Stimulated activated CD4-positive, alpha-beta T cell treated with anti-CD3 and anti-CD28 coated beads, Interleukin-4, amount 100 ng/mL, for 4 hours (primary cell): ENCODE results near the gene SWAP70.
"Not testable (repeated sequence)": the region's sequence is repeated elsewhere in the genome, so short reads cannot be mapped to it uniquely, and the experiment has no call there.

Experiments
- DNase-seq, 2 experiments: peaks; one replicate each; pipeline ENCODE4 v3.0.0-alpha.2; 2020

Gene SWAP70

DNA sequence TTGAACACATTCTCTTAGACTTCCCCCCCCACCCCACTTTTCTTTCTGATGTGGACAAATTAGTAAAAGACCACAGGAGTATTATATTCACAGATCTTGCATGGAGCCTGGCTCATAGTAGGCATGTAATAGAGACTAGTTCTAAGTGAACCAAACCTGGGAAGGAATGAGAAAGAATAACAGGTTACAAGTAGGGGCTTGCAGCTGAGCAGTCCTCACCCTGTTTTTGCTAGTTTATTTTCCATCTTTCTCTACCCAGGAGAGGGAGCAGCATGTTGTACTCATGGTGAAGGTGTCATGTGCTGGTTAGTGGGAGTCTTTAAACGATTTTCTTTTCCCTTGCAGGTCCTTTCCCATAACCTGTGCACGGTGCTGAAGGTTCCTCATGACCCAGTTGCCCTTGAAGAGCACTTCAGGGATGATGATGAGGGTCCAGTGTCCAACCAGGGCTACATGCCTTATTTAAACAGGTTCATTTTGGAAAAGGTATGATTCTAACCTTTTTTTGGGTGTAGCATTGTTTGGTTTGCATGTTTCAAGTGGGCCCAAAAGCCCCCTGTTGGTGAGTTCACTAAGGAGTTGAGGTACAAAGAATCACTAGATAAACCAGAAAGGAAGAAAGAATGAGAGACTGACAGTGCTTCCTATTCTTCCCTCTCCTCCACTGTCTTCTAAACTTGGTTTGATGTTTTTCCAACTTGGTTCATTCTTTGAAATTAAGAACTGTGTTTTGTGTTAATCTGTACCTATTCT, 30.1 kb downstream of the SWAP70 start:
- DNase-seq: no peak

DNA sequence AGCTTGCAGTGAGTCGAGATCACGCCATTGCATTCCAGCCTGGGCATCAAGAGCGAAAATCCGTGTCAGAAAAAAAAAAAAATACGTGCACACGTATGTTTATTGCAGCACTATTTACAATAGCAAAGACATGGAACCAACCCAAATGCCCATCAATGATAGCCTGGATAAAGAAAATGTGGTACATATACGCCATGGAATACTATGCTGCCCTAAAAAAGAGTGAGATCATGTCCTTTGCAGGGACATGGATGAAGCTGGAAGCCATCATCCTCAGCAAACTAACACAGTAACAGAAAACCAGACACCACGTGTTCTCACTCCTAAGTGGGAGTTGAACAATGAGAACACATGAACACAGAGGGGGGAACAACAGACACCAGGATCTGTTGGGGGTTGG, 31.4 kb downstream of the SWAP70 start:
- not testable (repeated sequence) for DNase-seq

GRCh38 chr11:9697766-9698165, 33.9 kb downstream of the SWAP70 start:
- no peak for DNase-seq

DNA sequence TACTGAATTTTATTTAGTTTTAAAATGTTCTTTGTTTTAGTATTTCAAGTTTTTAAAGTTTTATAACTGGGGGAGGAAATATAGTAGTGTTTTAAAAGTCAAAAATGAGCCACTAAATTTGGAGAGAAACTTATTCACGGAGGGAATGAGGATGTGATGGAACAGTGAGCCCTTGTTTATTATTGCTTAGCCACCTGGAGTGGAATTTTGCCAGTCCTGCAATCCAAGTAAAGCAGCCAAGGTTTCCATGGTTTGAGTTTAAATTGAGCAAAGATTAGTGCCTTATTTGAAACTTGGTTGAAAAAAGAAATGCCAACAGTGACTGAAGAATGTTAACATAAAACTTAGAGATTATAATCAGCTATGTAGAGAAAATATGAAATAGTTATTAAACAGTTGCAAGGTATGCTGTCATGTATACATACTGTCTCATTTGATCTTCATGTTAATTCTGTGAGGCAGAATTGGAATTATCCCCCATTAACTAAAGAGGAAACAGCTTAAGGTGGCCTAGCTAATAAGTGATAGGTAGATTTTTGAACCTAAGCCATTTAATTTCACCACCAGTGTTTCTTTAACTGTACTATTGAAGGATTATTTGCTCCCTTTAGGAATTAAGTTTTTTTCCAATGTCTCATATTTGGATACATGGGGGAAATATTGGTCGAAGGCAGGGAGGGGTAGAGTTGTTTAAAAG, 36.4 kb downstream of the SWAP70 start:
- DNase-seq: no peak

DNA sequence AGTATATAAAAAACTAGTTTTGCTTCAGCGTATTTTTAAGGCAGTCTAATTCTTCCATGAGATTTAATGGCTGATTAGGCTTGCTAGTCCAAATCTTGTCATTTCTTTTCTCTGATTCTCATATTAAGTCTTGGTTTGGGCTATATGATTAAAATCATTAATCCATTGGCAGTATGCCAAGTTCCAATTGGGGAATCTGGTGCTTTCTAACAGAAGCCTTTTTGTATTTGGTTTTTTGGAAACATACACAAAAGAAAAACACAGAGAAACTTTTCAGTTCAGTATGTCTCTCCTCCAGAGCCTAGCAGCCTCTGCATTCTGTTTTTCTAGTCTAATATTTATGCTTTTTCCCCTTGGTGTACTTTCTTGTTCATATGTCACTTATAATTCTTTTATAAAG, 37.9 kb downstream of the SWAP70 start:
- no peak for DNase-seq

- DNase-seq: no peak
Measured at GRCh38 chr11:9703280-9703679, 39.4 kb downstream of the SWAP70 start.

DNA sequence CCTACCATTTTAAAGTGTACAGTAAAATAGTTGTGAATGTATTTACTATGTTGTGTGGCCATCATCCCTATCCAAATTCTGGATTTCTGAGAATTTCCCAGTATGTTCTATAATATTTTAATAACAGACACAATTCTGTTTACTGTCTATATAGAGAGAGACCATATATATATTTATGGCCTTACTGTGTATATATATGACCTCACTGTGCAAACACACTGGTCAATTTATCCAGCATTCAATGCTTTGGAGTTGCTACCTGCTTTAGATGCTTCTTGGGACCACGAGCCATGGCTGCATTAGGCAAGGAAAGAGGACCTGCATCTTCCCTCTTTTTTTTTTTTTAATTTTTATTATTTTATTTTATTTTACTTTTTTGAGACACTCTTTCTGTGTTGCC, 40.2 kb downstream of the SWAP70 start:
- no peak for DNase-seq

DNA sequence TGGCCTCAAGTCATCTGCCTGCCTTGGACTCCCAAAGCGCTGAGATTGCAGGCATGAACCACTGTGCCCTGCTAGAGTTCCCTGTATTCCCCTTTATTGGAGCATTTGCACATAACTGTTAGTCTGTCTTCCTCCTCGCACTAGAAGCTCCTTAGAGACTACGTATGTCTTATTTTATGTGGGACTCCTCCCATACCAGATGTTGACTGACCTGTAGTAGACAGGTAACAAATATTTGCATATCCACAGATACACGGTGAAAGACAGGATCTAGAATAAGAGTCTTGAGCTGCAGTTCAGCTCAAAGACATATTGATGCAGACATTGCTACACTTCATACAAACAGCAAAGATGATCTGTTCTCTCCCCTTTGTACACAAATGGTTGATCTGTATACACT, 40.7 kb downstream of the SWAP70 start:
- no peak for DNase-seq

- DNase-seq: not testable (repeated sequence)
Measured at GRCh38 chr11:9705361-9705760, 41.5 kb downstream of the SWAP70 start.

DNA sequence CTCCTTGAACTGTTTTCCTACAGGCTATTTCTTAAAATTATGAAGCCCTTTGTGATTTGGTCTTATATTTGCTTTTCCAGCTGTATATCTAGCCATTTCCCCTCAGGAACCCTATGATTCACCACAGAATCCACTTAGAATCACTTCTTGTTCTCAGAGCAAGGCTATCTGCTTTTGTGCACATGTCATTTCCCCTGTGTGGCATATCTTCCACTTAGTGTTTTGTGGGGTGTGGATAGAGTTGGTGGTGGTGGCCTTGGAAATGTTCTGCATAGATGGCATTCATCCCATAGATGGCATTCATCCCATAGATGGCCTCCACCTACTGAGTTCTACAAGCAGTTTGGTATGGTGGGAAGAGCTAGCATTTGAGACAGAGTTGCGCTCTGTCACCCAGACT, 44.7 kb downstream of the SWAP70 start:
- no peak for DNase-seq

DNA sequence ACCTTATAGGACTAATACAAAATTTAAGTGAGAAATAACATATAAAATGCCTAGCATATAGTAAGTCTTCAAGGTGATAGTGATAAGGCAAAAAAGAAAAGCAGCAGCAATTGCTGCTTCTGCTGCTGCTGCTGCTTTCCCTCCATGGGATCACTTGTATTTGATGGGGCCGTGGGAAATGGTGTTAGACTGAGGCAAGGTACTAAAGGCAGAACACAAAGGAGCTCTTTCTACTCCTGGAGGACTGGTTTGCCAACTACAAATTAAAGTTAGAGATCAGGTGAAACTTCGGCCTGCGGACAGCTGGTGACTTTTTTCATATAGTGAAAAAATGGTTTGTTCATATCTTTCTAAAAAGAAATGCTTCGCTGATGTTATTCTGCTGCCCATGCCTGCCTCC, 46.3 kb downstream of the SWAP70 start:
- no peak for DNase-seq

GRCh38 chr11:9710852-9711251, 47.0 kb downstream of the SWAP70 start:
- DNase-seq: no peak

- no peak for DNase-seq
Measured at GRCh38 chr11:9711454-9712307, 47.8 kb downstream of the SWAP70 start.

GRCh38 chr11:9714272-9714940, 50.5 kb downstream of the SWAP70 start:
- DNase-seq: no peak

DNA sequence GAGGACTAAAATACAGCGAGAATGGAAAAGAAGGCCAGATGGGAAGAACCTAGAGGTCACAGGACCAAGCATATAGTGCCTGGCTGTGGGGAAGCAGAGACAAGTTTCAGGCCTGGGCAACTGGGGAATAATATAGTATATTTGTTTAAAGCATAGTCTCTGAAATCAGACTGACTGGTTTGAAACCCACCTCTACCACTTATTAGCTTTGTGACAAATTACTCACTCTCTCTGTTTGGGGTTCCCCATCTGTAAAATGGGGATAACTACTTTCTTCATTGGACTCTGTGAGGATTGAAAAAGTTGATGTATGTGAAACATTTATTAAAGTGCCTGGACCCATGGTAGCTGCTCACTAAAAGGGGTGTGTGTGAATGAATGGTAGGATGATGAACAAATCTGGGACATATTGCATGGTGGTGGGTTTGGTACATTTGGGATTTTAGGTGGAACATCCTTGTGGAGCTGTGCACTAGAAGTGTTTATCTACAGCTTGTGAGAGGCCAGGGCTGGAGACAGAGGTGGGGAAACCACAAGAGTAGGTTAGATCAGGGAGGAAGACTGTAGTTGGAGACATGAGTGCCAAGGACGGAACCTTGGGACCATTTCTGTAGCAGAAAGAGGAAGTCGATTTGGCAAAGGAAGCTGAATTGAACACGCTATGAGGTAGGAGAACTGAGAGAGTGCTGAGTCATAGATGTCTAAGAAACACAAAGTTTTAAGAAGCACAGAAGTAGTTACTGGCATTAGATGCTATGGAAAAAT, 52.6 kb downstream of the SWAP70 start:
- DNase-seq: no peak

- no peak for DNase-seq
Measured at GRCh38 chr11:9717040-9717357, 53.1 kb downstream of the SWAP70 start.

- no peak for DNase-seq
Measured at GRCh38 chr11:9717719-9718118, 53.8 kb downstream of the SWAP70 start.

DNA sequence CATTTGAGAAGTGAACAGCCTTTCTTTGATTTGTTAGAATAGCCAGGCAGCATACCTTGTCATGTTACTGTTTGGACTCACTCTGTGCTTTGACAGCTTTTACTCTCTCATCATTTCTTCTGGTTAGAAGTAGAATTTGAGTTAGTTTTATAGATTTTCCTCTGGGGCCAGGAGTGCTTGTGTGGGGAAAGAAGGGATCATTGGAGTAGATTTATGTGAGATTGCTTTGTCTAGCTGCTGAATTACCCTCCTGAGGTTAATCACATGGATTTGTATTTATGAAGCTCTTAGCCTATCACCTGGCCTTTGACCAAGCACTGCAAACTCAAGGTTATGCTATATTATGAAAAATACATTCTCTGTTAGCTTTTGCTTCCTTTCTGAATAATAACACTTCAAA, 54.3 kb downstream of the SWAP70 start:
- DNase-seq: no peak

- no peak for DNase-seq
Measured at GRCh38 chr11:9719566-9720289, 55.9 kb downstream of the SWAP70 start.

DNA sequence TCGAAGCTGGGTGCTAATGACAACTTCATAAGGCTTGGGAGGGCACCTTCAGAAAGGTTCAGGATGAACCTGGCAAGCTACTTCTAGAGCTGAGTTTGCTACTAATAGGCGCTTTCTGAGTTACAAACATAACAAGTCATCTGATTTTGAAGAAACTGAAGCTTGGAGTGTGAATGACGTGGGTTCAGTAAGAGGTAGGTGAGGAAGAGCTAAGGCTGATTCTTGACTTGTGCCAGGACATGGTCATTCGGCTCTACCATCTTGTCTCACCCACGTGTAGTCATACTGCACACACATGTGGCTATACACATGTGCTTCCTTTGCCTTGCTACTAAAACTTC, 56.4 kb downstream of the SWAP70 start:
- no peak for DNase-seq

GRCh38 chr11:9722023-9722422, 58.1 kb downstream of the SWAP70 start:
- DNase-seq: no peak

- DNase-seq: no peak
Measured at GRCh38 chr11:9722893-9723292, 59.0 kb downstream of the SWAP70 start.
